Smooth muscle cell (in vitro differentiated cells): ENCODE results near the gene SMTNL2. TPM values are rescaled to one million over a fixed set of nuclear protein-coding genes. Genes with fewer than 3 reads are reported as not detected.
"Not testable (repeated sequence)": the region's sequence is repeated elsewhere in the genome, so short reads cannot be mapped to it uniquely, and the experiment has no call there.

ENCODE experiments used
- DNase-seq: peaks from one replicate; lab custom pipeline; 2025; ENCODE audit not compliant: unreplicated experiment; lab: John Stamatoyannopoulos, UW
- H2AFZ ChIP-seq: fragments of 200-600 bp; sonication (generic); 2 replicates; pipeline ENCODE4 v1.6.0; 2016; ENCODE audit warnings: antibody characterized with exemption, low read depth, mild to moderate bottlenecking
- H3F3A ChIP-seq: fragments of 200-600 bp; sonication (generic); 2 replicates; pipeline ENCODE4 v1.6.0; 2017; ENCODE audit warnings: antibody characterized with exemption, low read depth
- H3K27ac ChIP-seq: fragments of 200-600 bp; sonication (generic); 2 replicates; pipeline ENCODE4 v1.5.1; 2016; ENCODE audit warnings: low read depth, mild to moderate bottlenecking
- H3K27me3 ChIP-seq: fragments of 200-600 bp; sonication (generic); 2 replicates; pipeline ENCODE4 v1.6.1; 2016; ENCODE audit warnings: low read depth, mild to moderate bottlenecking
- H3K36me3 ChIP-seq: fragments of 200-600 bp; sonication (generic); 2 replicates; pipeline ENCODE4 v1.5.1; 2016; ENCODE audit warnings: low read depth
- H3K4me1 ChIP-seq: fragments of 200-600 bp; sonication (generic); 2 replicates; pipeline ENCODE4 v1.5.1; 2016; ENCODE audit warnings: low read depth
- H3K4me2 ChIP-seq: fragments of 200-600 bp; sonication (generic); 2 replicates; pipeline ENCODE4 v1.6.0; 2016; ENCODE audit warnings: mild to moderate bottlenecking
- H3K4me3 ChIP-seq: fragments of 200-600 bp; sonication (generic); 2 replicates; pipeline ENCODE4 v1.5.1; 2016; ENCODE audit warnings: mild to moderate bottlenecking
- H3K79me2 ChIP-seq: fragments of 200-600 bp; sonication (generic); 2 replicates; pipeline ENCODE4 v1.6.0; 2016; ENCODE audit warnings: low read depth, mild to moderate bottlenecking
- H3K9ac ChIP-seq: fragments of 200-600 bp; sonication (generic); 2 replicates; pipeline ENCODE4 v1.6.0; 2016; ENCODE audit warnings: low read depth
- H3K9me3 ChIP-seq: fragments of 200-600 bp; sonication (generic); replicated peaks from 2 replicates; pipeline ENCODE4 v1.5.1; 2016; ENCODE audit warnings: low read depth
- H4K20me1 ChIP-seq: fragments of 200-600 bp; sonication (generic); 2 replicates; pipeline ENCODE4 v1.6.0; 2016; ENCODE audit warnings: low read depth
- WGBS: methylation state at CpG from one replicate; pipeline ENCODE4 v1.1.7; 2016; ENCODE audit warnings: low lambda C conversion rate; 5-methylcytosine and 5-hydroxymethylcytosine counted together
- polyA plus RNA-seq: library from polyadenylated mRNA; unstranded; fragments of >200 nt; fragmentation: Nextera tagmentation; extraction: Ambion mirVana; gene quantifications from 2 replicates; pipeline ENCODE4 v1.2.1, GENCODE V29; 2016
- total RNA-seq: library from RNA; depleted of rRNA; stranded (reverse); fragments of >200 nt; gene quantifications from 2 replicates; pipeline ENCODE4 v1.2.3, GENCODE V29; 2014
- TF ChIP-seq, protein P1 (sequence below): fragments of 200-600 bp; sonication (generic); IDR thresholded peaks from 2 replicates; pipeline ENCODE4 v1.5.1; 2017; ENCODE audit warnings: borderline replicate concordance, mild to moderate bottlenecking, antibody characterized with exemption; ENCODE audit not compliant: insufficient read depth, poor library complexity, severe bottlenecking

The SMTNL2 gene
- total and polyA plus RNA-seq, 2 experiments from 2014 or later: 5.1 to 8.3 TPM

DNA sequence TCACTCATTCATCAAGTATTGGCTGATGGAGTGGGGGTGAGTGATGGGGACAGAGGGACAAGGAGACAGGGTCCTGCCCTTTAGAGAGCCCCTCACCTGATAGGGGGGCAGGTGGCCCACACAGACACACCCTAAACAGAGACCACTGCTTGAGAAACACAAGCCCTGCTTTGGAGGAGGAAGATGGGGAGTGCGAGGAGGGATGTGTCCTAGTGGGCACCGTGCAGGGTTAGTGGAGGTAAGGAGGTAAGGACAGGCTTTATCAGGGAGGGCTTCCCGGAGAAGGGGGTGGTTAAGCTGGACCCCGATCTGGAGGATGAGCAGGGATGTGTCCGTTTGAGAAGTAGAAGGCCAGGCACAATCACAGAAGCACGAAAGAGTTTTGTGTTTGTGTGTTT, 8.2 kb upstream of the SMTNL2 start:
- peaks cover 19% of the 10 kb centered on the region for H3K4me1 ChIP-seq
- H3K4me3 ChIP-seq: no peak overlapping the region
- no peaks in the 10 kb centered on the region for H3K79me2 ChIP-seq
- H3K9ac ChIP-seq: no peak overlapping the region
- no peaks in the 10 kb centered on the region for H3K27me3 ChIP-seq
- 44% methylated on average over 6 of the region's 6 CpGs for WGBS
- no peaks in the 10 kb centered on the region for H3K9me3 ChIP-seq
- peak overlapping the region; percentile 64 for H2AFZ ChIP-seq
- peaks cover 6% of the 10 kb centered on the region for H3F3A ChIP-seq
- no peak for DNase-seq
- peak overlapping the region; percentile 56 for H3K27ac ChIP-seq
- no peaks in the 10 kb centered on the region for H4K20me1 ChIP-seq
- TF ChIP-seq, protein P1, sequence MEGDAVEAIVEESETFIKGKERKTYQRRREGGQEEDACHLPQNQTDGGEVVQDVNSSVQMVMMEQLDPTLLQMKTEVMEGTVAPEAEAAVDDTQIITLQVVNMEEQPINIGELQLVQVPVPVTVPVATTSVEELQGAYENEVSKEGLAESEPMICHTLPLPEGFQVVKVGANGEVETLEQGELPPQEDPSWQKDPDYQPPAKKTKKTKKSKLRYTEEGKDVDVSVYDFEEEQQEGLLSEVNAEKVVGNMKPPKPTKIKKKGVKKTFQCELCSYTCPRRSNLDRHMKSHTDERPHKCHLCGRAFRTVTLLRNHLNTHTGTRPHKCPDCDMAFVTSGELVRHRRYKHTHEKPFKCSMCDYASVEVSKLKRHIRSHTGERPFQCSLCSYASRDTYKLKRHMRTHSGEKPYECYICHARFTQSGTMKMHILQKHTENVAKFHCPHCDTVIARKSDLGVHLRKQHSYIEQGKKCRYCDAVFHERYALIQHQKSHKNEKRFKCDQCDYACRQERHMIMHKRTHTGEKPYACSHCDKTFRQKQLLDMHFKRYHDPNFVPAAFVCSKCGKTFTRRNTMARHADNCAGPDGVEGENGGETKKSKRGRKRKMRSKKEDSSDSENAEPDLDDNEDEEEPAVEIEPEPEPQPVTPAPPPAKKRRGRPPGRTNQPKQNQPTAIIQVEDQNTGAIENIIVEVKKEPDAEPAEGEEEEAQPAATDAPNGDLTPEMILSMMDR: no peak
- H3K36me3 ChIP-seq: no peaks in the 10 kb centered on the region
- H3K4me2 ChIP-seq: peak overlapping the region; percentile 75

DNA sequence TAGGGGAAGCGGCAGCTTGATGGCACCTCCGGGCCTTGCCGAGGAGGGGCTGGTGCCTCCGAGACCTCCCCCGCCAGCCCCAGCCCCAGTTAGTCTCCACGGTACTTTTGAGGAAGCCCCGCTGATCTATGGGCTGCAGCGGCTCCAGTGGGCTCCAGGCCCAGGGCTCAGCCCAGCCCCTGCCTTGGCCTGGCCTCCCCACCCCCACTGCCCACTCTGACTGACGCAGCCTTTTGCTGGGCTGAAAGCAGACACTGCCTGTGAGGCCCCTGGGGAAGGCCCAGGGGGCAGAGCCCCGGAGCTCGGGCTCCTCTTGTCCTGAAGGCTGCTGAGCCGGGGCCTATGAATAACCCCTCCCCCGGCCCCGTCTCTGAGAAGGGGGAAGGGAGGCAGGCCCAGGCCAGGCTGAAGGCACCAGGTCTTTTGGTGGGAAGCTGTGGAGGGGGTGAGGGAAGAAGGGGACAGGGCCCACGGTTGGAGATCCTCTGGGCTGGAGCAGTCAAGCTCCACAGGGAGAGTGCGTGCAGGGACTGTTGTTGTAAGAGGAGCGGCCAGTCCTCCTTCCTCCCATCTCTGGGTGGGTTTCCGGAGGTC, 7.5 kb upstream of the SMTNL2 start:
- Histone ChIP-seq H3K4me2 (peak overlapping the region; percentile 75), H3K4me3 (no peak overlapping the region), H3K27me3 (no peaks in the 10 kb centered on the region), H3K79me2 (no peaks in the 10 kb centered on the region), H3K36me3 (no peaks in the 10 kb centered on the region), H3K9ac (peak overlapping the region; percentile 38), H3K27ac (peak overlapping the region; percentile 56), H2AFZ (peak overlapping the region; percentile 64), H4K20me1 (no peaks in the 10 kb centered on the region), H3K9me3 (no peaks in the 10 kb centered on the region), H3F3A (peaks cover 6% of the 10 kb centered on the region), H3K4me1 (peaks cover 19% of the 10 kb centered on the region)
- DNase-seq: peak; percentile 61
- WGBS: 24% methylated on average over 17 of the region's 18 CpGs
- TF ChIP-seq, protein P1: no peak

DNA sequence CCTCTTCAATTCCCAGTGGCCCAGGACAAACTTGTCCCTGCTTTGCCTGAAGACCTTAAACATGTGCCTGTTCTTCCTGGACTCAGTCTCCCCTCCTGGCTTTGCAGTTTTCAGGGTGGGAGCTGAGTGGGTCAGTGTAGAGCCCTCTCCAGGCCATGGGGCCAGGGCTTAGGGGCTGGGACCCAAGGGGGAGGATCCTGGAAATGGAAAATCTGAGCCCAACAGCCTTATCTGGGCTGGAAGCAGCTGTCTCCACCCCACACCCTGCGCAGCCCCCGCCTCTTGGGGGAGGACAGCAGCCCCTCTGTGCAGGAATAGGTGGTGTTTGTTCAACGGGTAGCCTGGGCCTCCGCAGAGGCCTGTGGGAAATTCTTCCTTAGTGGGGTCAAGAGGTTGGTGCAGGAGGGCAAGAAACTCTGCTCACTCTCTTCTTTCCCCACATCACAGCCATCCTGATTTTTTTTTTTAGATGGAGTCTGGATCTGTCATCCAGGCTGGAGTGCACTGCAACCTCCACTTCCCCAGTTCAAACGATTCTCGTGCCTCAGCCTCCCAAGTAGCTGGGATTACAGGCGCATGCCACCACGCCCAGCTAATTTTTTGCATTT, 6.8 kb upstream of the SMTNL2 start:
- peak overlapping the region; percentile 38 for H3K9ac ChIP-seq
- peak overlapping the region; percentile 75 for H3K4me2 ChIP-seq
- H3K4me1 ChIP-seq: peaks cover 19% of the 10 kb centered on the region
- H3F3A ChIP-seq: peaks cover 6% of the 10 kb centered on the region
- WGBS: 60% methylated on average over 7 of the region's 8 CpGs
- no peaks in the 10 kb centered on the region for H3K9me3 ChIP-seq
- no peak for DNase-seq
- H3K79me2 ChIP-seq: no peaks in the 10 kb centered on the region
- H4K20me1 ChIP-seq: no peaks in the 10 kb centered on the region
- H2AFZ ChIP-seq: peak overlapping the region; percentile 64
- no peaks in the 10 kb centered on the region for H3K27me3 ChIP-seq
- peak overlapping the region; percentile 56 for H3K27ac ChIP-seq
- TF ChIP-seq, protein P1: no peak
- no peak overlapping the region for H3K4me3 ChIP-seq
- no peaks in the 10 kb centered on the region for H3K36me3 ChIP-seq

DNA sequence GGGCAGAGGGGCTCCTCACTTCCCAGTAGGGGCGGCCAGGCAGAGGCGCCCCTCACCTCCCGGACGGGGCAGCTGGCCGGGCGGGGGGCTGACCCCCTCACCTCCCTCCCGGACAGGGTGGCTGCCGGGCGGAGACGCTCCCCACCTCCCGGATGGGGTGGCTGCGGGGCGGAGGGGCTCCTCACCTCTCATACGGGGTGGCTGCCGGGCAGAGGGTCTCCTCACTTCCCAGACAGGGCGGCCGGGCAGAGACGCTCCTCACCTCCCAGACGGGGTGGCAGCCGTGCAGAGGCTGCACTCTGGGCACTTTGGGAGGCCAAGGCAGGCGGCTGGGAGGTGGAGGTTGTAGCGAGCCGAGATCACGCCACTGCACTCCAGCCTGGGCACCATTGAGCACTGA, 6.0 kb upstream of the SMTNL2 start:
- not testable (repeated sequence) for H3K36me3 ChIP-seq, H2AFZ ChIP-seq, H3K9me3 ChIP-seq, H3K79me2 ChIP-seq, H3K4me2 ChIP-seq, H3F3A ChIP-seq, H3K4me3 ChIP-seq, H4K20me1 ChIP-seq, DNase-seq, H3K9ac ChIP-seq, H3K27ac ChIP-seq, H3K27me3 ChIP-seq
- H3K4me1 ChIP-seq: peaks cover 19% of the 10 kb centered on the region
- WGBS: 99% methylated on average over 16 of the region's 24 CpGs
